ENCODE results near the gene IL4I1. TPM values are rescaled to one million over a fixed set of nuclear protein-coding genes. Genes with fewer than 3 reads are reported as not detected.

IL4I1 gene
- total RNA-seq, 1 experiment from 2014 or later, result not detected

- Mint-ChIP-seq H3K27me3 (ENCODE audit: insufficient read depth, unreplicated experiment) (no peaks in the 10 kb centered on the region), H3K36me3 (ENCODE audit: insufficient read depth, unreplicated experiment) (peaks cover 82% of the 10 kb centered on the region), H3K4me1 (ENCODE audit: insufficient read depth, unreplicated experiment) (peaks cover 4% of the 10 kb centered on the region), H3K27ac (ENCODE audit: low read depth, unreplicated experiment) (no peak overlapping the region), H3K9me3 (ENCODE audit: unreplicated experiment) (no peaks in the 10 kb centered on the region), H3K4me3 (ENCODE audit: unreplicated experiment) (no peak overlapping the region)
- CTCF ChIA-PET, result interaction anchor here (0.6 kb wide), 1 partner anchor 1215 kb away, joined by 3 read pairs; no protein-coding TSS in a partner anchor
- intact Hi-C loops (cut with micrococcal nuclease), result no loop called here
- POLR2A ChIA-PET, result no interaction called here
- no peak for TF ChIP-seq CTCF (IDR thresholded peaks at IDR 0.05; ENCODE audit: unreplicated experiment)
- BruUV-seq (replicated peaks), result no TSS peak
- DNase-seq (ENCODE audit: unreplicated experiment), result no peak
These were observed 14.9 kb downstream of the IL4I1 start for GRCh38 chr19:49881672-49882394.

- peaks cover 4% of the 10 kb centered on the region for H3K4me1 Mint-ChIP-seq (ENCODE audit: insufficient read depth, unreplicated experiment)
- H3K9me3 Mint-ChIP-seq (ENCODE audit: unreplicated experiment), result no peaks in the 10 kb centered on the region
- H3K4me3 Mint-ChIP-seq (ENCODE audit: unreplicated experiment), result no peak overlapping the region
- CTCF ChIA-PET, result interaction anchor here (0.7 kb wide), 1 partner anchor 69 kb away, joined by 3 read pairs; no protein-coding TSS in a partner anchor
- POLR2A ChIA-PET, result no interaction called here
- no peak overlapping the region for H3K27ac Mint-ChIP-seq (ENCODE audit: low read depth, unreplicated experiment)
- no peak for TF ChIP-seq CTCF (IDR thresholded peaks at IDR 0.05; ENCODE audit: unreplicated experiment)
- H3K36me3 Mint-ChIP-seq (ENCODE audit: insufficient read depth, unreplicated experiment), result peaks cover 78% of the 10 kb centered on the region
- no peaks in the 10 kb centered on the region for H3K27me3 Mint-ChIP-seq (ENCODE audit: insufficient read depth, unreplicated experiment)
- BruUV-seq (replicated peaks), result no TSS peak
- intact Hi-C loops (cut with micrococcal nuclease), result no loop called here
- no peak for DNase-seq (ENCODE audit: unreplicated experiment)
These were observed 15.5 kb downstream of the IL4I1 start for GRCh38 chr19:49881186-49881585.

GRCh38 chr19:49880162-49880869 lies 16.4 kb downstream of the IL4I1 start:
- no peaks in the 10 kb centered on the region for H3K9me3 Mint-ChIP-seq (ENCODE audit: unreplicated experiment)
- no TSS peak for BruUV-seq (replicated peaks)
- H3K27ac Mint-ChIP-seq (ENCODE audit: low read depth, unreplicated experiment), result no peak overlapping the region
- peaks cover 8% of the 10 kb centered on the region for H3K4me1 Mint-ChIP-seq (ENCODE audit: insufficient read depth, unreplicated experiment)
- ChIA-PET POLR2A (no interaction called here), CTCF (interaction anchor here (0.7 kb wide), 1 partner anchor 68 kb away, joined by 3 read pairs; no protein-coding TSS in a partner anchor)
- DNase-seq (ENCODE audit: unreplicated experiment), result no peak
- H3K4me3 Mint-ChIP-seq (ENCODE audit: unreplicated experiment), result no peak overlapping the region
- H3K36me3 Mint-ChIP-seq (ENCODE audit: insufficient read depth, unreplicated experiment), result peaks cover 74% of the 10 kb centered on the region
- no peak for TF ChIP-seq CTCF (IDR thresholded peaks at IDR 0.05; ENCODE audit: unreplicated experiment)
- intact Hi-C loops (cut with micrococcal nuclease), result no loop called here
- no peaks in the 10 kb centered on the region for H3K27me3 Mint-ChIP-seq (ENCODE audit: insufficient read depth, unreplicated experiment)

GRCh38 chr19:49879243-49879963 lies 17.3 kb downstream of the IL4I1 start:
- H3K9me3 Mint-ChIP-seq (ENCODE audit: unreplicated experiment), result no peaks in the 10 kb centered on the region
- no peak for TF ChIP-seq CTCF (IDR thresholded peaks at IDR 0.05; ENCODE audit: unreplicated experiment)
- ChIA-PET CTCF (no interaction called here), POLR2A (interaction anchor here (0.6 to 1.1 kb wide), 3 partner anchors 16 to 239 kb away, joined by 3 read pairs; partner anchors contain the start of gene RRAS)
- no peaks in the 10 kb centered on the region for H3K27me3 Mint-ChIP-seq (ENCODE audit: insufficient read depth, unreplicated experiment)
- H3K4me3 Mint-ChIP-seq (ENCODE audit: unreplicated experiment), result no peak overlapping the region
- no TSS peak for BruUV-seq (replicated peaks)
- intact Hi-C loops (cut with micrococcal nuclease), result no loop called here
- peaks cover 10% of the 10 kb centered on the region for H3K4me1 Mint-ChIP-seq (ENCODE audit: insufficient read depth, unreplicated experiment)
- H3K27ac Mint-ChIP-seq (ENCODE audit: low read depth, unreplicated experiment), result no peak overlapping the region
- H3K36me3 Mint-ChIP-seq (ENCODE audit: insufficient read depth, unreplicated experiment), result peaks cover 65% of the 10 kb centered on the region
- DNase-seq (ENCODE audit: unreplicated experiment), result no peak

All from MCF 10A (cell line).